Sigmoid colon (tissue), 4 donors: Measurements from ENCODE around the gene ROPN1B.
"Not testable (repeated sequence)": the region's sequence is repeated elsewhere in the genome, so short reads cannot be mapped to it uniquely, and the experiment has no call there.

ENCODE experiments used
- EP300 ChIP-seq, 4 donors: sonication (generic); formaldehyde crosslinking; IDR thresholded peaks; one replicate each; pipeline ENCODE4 v1.6.1; 2017; ENCODE audit warnings: antibody characterized with exemption in 4 of 4
- POLR2A ChIP-seq, 2 donors: fragments of 450-650 bp; IDR thresholded peaks; one replicate each; pipeline ENCODE4 v1.6.1; 2016; ENCODE audit warnings: antibody characterized with exemption in 2 of 2, mild to moderate bottlenecking in 2 of 2, moderate library complexity in 2 of 2
- TF ChIP-seq, protein P1 (sequence below), 4 experiments: fragments of 450-650 bp in 3 of 4; fragments of 200-600 bp in 1 of 4; IDR thresholded peaks; one replicate each; pipeline ENCODE4 v1.5.1; 2016 to 2019; ENCODE audit warnings: antibody characterized with exemption in 4 of 4, mild to moderate bottlenecking in 3 of 4, moderate library complexity in 2 of 4

GRCh38 chr3:125984951-125985350, 16.0 kb downstream of the ROPN1B start:
- TF ChIP-seq, protein P1, sequence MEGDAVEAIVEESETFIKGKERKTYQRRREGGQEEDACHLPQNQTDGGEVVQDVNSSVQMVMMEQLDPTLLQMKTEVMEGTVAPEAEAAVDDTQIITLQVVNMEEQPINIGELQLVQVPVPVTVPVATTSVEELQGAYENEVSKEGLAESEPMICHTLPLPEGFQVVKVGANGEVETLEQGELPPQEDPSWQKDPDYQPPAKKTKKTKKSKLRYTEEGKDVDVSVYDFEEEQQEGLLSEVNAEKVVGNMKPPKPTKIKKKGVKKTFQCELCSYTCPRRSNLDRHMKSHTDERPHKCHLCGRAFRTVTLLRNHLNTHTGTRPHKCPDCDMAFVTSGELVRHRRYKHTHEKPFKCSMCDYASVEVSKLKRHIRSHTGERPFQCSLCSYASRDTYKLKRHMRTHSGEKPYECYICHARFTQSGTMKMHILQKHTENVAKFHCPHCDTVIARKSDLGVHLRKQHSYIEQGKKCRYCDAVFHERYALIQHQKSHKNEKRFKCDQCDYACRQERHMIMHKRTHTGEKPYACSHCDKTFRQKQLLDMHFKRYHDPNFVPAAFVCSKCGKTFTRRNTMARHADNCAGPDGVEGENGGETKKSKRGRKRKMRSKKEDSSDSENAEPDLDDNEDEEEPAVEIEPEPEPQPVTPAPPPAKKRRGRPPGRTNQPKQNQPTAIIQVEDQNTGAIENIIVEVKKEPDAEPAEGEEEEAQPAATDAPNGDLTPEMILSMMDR (IDR thresholded peaks at IDR 0.05): not testable (repeated sequence)
- TF ChIP-seq POLR2A, EP300 (IDR thresholded peaks at IDR 0.05): not testable (repeated sequence)
